Measurements from ENCODE around the gene SLC7A5.
"Not testable (repeated sequence)": the region's sequence is repeated elsewhere in the genome, so short reads cannot be mapped to it uniquely, and the experiment has no call there.

The SLC7A5 gene

DNA sequence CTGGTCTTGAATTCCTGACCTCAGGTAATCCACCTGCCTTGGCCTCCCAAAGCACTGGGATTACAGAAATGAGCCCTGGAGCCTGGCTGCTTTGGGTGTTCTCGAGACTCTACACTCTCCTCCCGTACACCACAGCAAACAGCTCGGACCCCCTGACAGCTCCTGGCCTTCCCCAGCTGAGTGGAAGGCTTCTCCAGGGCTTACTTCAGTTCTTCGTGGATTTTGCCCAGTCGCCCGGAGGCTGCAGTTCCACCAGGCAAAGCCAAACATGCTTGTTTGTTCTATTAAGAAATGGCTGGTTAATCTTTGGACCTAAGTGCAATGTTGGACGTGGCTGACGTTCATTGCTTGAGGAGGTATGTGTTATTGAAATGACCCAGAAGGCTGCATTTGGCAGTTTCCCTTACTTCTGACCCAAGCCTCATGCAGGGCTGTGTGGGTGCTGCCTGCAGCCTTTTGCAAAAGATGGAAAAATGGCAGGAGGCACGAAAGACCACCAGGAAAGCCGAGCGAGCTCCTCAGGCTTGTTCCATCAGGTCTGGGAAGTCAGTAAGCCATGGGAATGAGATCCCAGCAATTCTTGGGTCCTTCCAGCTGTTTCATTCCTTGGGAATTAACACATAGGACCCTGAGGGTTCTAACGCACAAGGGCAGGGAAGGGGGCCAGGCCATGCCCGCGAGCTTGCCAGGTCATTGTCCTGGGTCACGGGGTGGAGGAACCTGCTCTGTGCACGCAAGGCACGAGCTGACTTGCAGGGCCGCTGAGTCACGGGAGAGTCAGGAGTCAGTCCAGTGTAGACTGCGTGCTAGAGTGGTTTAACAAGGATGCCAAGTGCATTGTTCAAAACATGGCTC is 79.6 kb downstream of the SLC7A5 start:
- no peak for DNase-seq

GRCh38 chr16:87788730-87789436 is 80.4 kb downstream of the SLC7A5 start:
- DNase-seq: not testable (repeated sequence)

GRCh38 chr16:87787451-87788091 is 81.7 kb downstream of the SLC7A5 start:
- DNase-seq: not testable (repeated sequence)

GRCh38 chr16:87784812-87785211 is 84.5 kb downstream of the SLC7A5 start:
- no peak for DNase-seq

- DNase-seq: peak; percentile 22
These were observed 87.3 kb downstream of the SLC7A5 start for GRCh38 chr16:87782033-87782432.

DNA sequence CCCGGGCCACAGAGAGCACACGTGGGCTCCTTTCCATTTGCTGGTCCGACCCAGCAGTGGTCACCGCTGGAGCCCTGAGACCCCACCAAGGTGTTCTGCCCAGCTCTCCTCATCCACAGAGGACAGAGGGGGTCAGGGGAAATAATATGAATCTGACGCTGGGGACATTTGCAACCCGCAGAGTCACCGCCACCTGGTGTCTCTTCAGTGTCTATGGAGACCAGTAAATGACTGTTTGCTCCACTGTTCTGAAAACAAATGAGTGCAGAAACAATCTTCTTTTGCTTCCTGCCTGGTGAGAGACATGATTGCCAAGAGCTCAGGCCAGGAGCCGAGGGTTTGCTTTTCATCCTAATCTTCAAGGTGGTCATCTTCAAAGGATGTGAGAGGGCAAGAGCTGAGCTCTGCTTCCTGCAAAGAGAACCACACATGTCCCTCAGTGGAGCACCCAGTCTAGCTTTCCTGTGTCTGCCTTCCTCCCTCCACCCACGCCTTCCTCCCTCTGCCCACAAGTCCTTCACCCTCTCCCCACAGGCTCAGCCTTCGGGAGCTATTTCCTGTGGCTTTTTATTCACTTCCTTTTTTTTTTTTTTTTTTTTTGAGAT is 88.8 kb downstream of the SLC7A5 start:
- DNase-seq: peak; percentile 70

Data from DMS153 (cell line).